NB4 (cell line): ENCODE measurements around the gene CCDC9B.

Source experiments
- DNase-seq: peaks from one replicate; pipeline ENCODE4 v3.0.0; 2010; ENCODE audit warnings: low read depth
- H3K4me3 ChIP-seq: one replicate; pipeline ENCODE4 v1.5.1; 2011; ENCODE audit warnings: mild to moderate bottlenecking, low read depth, low read length, moderate library complexity
- MYC ChIP-seq: IDR thresholded peaks from 2 replicates; pipeline ENCODE4 v1.6.1; 2011; ENCODE audit warnings: low read depth, low read length
- POLR2A ChIP-seq: IDR thresholded peaks from 2 replicates; pipeline ENCODE4 v1.6.1; 2011; ENCODE audit warnings: mild to moderate bottlenecking; ENCODE audit not compliant: insufficient read length; ENCODE audit errors: extremely low read depth
- TF ChIP-seq, protein P1 (sequence below): IDR thresholded peaks from one replicate; pipeline ENCODE4 v1.5.1; 2012; ENCODE audit warnings: low read depth, low read length
- TF ChIP-seq, protein P2 (sequence below): IDR thresholded peaks from 2 replicates; pipeline ENCODE4 v1.6.1; 2011; ENCODE audit warnings: low read depth, low read length

CCDC9B gene

DNA sequence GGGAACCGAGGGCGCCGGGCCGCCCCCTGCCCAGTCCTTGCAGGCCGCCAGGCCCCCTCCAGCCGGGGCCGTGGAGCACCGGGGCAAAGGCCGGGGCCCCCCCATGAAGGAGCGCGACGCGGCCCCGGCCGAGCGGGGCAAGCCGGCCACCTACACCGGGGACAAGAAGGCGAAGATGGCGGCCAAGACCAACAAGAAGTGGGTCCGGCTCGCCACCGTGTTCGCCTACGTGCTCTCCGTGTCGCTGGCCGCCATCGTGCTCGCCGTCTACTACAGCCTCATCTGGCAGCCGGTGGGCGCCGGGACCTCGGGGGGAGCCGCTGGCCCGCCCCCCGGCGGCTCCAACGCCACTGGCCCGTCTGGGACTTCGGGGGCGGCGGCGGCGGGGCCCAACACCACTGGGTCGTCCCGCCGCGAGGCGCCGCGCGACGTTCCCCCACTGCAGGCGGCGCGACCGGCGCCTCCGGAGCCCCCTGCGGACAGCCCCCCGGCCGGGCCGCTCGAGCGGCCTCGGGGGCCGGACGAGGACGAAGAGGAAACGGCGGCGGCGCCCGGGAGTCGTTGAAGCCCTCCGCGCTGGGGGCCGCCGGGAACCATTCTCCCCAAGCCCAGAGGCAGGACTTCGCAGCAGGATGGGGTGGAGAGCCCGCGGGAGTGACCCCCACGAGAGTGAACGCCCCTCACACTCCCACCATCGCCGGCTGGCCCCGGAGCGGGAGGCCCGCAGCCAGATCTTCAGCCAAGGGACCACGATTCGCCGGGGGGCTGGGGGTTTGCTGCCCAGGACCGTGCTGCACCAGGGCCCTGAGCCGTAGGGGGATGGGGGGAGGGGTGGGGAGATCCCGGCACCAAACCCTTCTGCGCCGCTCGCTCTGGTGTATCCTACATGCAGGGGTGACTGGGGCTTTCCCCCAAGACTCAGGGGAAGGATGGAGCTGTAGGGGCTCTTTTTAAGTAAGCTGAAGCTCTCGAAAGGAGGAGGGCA lies 16.5 kb downstream of the CCDC9B start:
- peak overlapping the region; percentile 60 for H3K4me3 ChIP-seq
- DNase-seq, result peak; percentile 52
- TF ChIP-seq MYC (no peak), POLR2A (no peak)
- TF ChIP-seq, protein P1, sequence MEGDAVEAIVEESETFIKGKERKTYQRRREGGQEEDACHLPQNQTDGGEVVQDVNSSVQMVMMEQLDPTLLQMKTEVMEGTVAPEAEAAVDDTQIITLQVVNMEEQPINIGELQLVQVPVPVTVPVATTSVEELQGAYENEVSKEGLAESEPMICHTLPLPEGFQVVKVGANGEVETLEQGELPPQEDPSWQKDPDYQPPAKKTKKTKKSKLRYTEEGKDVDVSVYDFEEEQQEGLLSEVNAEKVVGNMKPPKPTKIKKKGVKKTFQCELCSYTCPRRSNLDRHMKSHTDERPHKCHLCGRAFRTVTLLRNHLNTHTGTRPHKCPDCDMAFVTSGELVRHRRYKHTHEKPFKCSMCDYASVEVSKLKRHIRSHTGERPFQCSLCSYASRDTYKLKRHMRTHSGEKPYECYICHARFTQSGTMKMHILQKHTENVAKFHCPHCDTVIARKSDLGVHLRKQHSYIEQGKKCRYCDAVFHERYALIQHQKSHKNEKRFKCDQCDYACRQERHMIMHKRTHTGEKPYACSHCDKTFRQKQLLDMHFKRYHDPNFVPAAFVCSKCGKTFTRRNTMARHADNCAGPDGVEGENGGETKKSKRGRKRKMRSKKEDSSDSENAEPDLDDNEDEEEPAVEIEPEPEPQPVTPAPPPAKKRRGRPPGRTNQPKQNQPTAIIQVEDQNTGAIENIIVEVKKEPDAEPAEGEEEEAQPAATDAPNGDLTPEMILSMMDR, result no peak
- TF ChIP-seq, protein P2, sequence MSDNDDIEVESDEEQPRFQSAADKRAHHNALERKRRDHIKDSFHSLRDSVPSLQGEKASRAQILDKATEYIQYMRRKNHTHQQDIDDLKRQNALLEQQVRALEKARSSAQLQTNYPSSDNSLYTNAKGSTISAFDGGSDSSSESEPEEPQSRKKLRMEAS, result no peak

DNA sequence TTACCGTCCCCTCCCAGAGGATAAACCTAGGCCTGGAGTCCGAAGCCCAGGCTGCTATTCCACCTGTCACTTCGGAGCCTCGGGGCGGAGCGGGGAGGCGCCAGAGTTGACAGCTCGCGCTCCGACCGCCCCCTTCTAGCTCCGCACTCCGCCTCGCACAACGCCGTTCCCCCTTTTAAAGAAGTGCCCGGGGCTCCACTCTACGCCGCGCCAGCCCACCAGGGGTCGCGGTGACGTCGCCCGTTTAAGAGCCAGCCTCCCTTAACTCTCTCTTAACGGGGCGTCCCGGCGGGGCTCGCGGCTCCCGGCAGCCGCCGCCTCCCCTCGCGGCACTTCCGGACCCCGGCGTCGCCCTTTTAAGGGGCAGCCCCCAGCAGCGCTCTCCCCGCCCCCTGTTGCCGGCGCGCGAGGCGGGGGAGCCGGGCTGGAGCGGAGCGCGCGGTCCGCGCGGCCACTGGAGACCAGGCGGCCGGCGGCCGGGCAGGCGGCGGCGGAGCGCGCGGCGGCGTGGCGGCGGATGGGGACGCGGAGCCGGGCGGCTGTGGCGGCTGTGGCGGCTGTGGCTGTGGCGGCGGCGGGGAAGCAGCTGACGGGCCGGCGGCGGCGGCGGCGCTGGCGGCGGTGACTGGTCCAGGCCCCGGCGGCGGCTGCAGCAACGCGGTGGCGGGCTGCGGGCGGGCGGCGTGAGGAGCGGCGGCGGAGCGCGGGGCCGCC lies 17.3 kb downstream of the CCDC9B start, which contains the start of gene INAFM2:
Gene INAFM2 (plus strand): TSS at position 454 of the 714 bp plus-strand sequence. CDS start 364 bp downstream, outside the sequence.
- H3K4me3 ChIP-seq, result peak within 1 kb of the TSS; percentile 60
- peak; percentile 98 for DNase-seq
- TF ChIP-seq, protein P1, result no peak
- TF ChIP-seq, protein P2, result peak; percentile 86
- TF ChIP-seq POLR2A, result peak; percentile 69

DNA sequence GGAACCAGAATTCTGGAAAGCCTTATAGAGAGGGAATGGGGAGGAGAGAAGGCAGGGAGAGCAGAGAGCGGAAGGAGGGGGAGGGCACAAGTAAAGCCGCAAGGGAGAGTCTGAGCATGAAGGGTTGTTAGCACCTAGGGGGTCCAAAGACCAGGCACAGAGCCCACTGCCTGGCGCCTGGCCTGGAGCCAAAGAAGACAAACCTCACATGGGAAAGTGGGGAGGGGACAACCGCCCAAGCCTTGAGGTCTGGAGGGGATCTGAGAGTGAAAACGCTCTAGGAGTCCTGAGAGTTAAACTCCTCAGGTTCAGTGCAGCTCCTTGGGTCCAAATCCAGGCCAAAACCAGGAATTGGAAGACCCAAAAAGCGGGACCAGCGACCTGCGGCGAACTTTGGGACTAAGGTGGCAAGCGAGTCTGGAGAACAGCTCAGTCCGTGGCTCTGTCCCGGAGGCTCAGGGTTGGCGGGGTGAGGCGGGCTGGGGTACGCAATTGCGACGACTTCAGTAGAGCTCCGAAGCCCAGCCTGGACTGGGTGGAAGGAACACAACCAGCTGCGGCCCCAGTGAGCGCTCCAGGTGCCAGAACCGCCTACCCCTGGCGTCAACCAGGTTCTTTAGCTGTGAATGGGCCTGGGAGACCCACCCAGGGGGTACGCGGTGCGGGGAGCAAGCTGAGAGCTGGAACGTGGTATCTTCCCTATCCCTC lies 18.1 kb downstream of the CCDC9B start:
- DNase-seq, result no peak
- H3K4me3 ChIP-seq, result no peak overlapping the region
- TF ChIP-seq, protein P2, result no peak
- TF ChIP-seq, protein P1, result no peak
- TF ChIP-seq MYC (no peak), POLR2A (no peak)

DNA sequence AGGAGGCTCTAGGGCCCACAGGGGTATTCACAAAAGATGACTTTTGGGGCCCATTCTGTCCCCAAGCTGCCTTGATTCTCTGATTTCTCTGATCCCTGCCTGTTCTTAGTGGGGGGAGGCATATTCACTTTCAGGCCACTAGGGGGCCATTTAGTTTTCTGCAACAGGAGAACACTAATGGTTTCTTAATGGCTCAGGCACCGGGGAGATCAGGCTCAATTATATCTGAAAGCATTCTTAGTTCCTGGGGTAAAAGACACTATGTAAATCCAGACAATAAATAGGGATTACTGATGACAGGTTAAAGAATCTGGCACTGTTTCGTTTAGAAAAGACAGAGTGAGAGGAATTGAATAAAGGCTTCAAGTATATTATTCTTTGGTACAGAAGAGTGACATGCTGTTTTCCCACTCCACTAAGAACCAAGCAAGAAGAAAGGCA lies 19.8 kb downstream of the CCDC9B start:
- peak; percentile 73 for DNase-seq

DNA sequence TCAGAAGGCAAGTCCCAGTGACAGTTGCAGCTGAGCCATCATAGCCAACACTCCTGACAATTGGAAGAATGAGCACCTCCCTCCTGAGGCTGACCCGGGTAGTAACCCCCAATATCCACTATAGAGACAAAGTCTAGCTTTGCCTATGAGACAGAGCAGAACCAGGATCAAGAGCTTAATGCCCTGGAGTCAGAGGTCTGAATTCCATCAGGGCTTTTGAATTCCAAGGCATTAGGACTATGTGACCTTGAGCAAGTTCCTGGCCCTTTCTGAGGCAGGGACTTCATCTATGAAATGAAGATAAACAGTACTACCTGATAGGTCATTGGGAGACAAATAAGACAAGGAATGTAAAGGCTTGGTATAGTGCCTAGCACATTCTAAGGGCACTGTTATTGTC lies 20.3 kb downstream of the CCDC9B start:
- no peak for DNase-seq
- TF ChIP-seq, protein P2, result no peak
- TF ChIP-seq POLR2A (no peak), MYC (no peak)
- TF ChIP-seq, protein P1, result no peak

More for the DNA sequence above, 19.8 kb downstream of the CCDC9B start:
- TF ChIP-seq POLR2A, result no peak
- TF ChIP-seq, protein P1, result peak; percentile 93
- no peak overlapping the region for H3K4me3 ChIP-seq

More for the DNA sequence above, 20.3 kb downstream of the CCDC9B start:
- no peak overlapping the region for H3K4me3 ChIP-seq
